ENCODE results near the gene RUNX2. TPM values are rescaled to one million over a fixed set of nuclear protein-coding genes. Genes with fewer than 3 reads are reported as not detected.

RUNX2 gene
- total RNA-seq, 1 donor from 2014 or later: 0.09 TPM

GRCh38 chr6:45488889-45489288, 160.8 kb downstream of the RUNX2 start:
- no peak overlapping the region for H3K4me3 ChIP-seq
- TF ChIP-seq EZH2phosphoT487 (IDR thresholded peaks at IDR 0.05) (no peak), CTCF (IDR thresholded peaks at IDR 0.05) (no peak), EZH2 (IDR thresholded peaks at IDR 0.05) (no peak)
- no peak overlapping the region for H3K27ac ChIP-seq
- Mint-ChIP-seq H3K9me3 (no peaks in the 10 kb centered on the region), H3K4me3 (no peak overlapping the region), H3K27ac (no peak overlapping the region), H3K27me3 (ENCODE audit: insufficient read depth, low read depth) (peaks cover 4% of the 10 kb centered on the region), H3K4me1 (no peaks in the 10 kb centered on the region), H3K36me3 (no peaks in the 10 kb centered on the region)
- H3K9ac ChIP-seq: no peak overlapping the region
- no peaks in the 10 kb centered on the region for H3K36me3 ChIP-seq
- no peaks in the 10 kb centered on the region for H3K9me3 ChIP-seq (ENCODE audit: low read depth)
- H2AFZ ChIP-seq (replicated peaks): no peak overlapping the region
- no peaks in the 10 kb centered on the region for H3K79me2 ChIP-seq (ENCODE audit: low read depth)
- H3K4me1 ChIP-seq: no peaks in the 10 kb centered on the region
- H4K20me1 ChIP-seq (ENCODE audit: low read depth): no peaks in the 10 kb centered on the region
- no peak overlapping the region for H3K4me2 ChIP-seq
- no peaks in the 10 kb centered on the region for H3F3A ChIP-seq (ENCODE audit: low read depth)
- no peaks in the 10 kb centered on the region for H3K27me3 ChIP-seq
- DNase-seq (ENCODE audit: low spot score): no peak

- H3K27ac ChIP-seq: no peak overlapping the region
- no peak overlapping the region for H2AFZ ChIP-seq (replicated peaks)
- no peaks in the 10 kb centered on the region for H3K9me3 ChIP-seq (ENCODE audit: low read depth)
- H3K9me3 Mint-ChIP-seq: no peaks in the 10 kb centered on the region
- no peaks in the 10 kb centered on the region for H3K4me1 Mint-ChIP-seq
- H3K4me3 Mint-ChIP-seq: no peak overlapping the region
- H3K27me3 Mint-ChIP-seq (ENCODE audit: insufficient read depth, low read depth): peaks cover 4% of the 10 kb centered on the region
- no peaks in the 10 kb centered on the region for H3K36me3 ChIP-seq
- no peaks in the 10 kb centered on the region for H3K4me1 ChIP-seq
- no peaks in the 10 kb centered on the region for H3K79me2 ChIP-seq (ENCODE audit: low read depth)
- no peaks in the 10 kb centered on the region for H3F3A ChIP-seq (ENCODE audit: low read depth)
- H3K27me3 ChIP-seq: no peaks in the 10 kb centered on the region
- no peaks in the 10 kb centered on the region for H3K36me3 Mint-ChIP-seq
- no peak overlapping the region for H3K27ac Mint-ChIP-seq
- no peak overlapping the region for H3K4me2 ChIP-seq
- TF ChIP-seq EZH2 (IDR thresholded peaks at IDR 0.05): no peak
- TF ChIP-seq EZH2phosphoT487 (IDR thresholded peaks at IDR 0.05): no peak
- TF ChIP-seq CTCF (IDR thresholded peaks at IDR 0.05): no peak
- no peak overlapping the region for H3K4me3 ChIP-seq
- H4K20me1 ChIP-seq (ENCODE audit: low read depth): no peaks in the 10 kb centered on the region
- no peak for DNase-seq (ENCODE audit: low spot score)
- no peak overlapping the region for H3K9ac ChIP-seq
These were observed 163.1 kb downstream of the RUNX2 start for GRCh38 chr6:45491048-45491735.

- H3K9me3 ChIP-seq (ENCODE audit: low read depth): no peaks in the 10 kb centered on the region
- Mint-ChIP-seq H3K27me3 (ENCODE audit: insufficient read depth, low read depth) (peaks cover 4% of the 10 kb centered on the region), H3K4me3 (no peak overlapping the region), H3K27ac (no peak overlapping the region), H3K36me3 (no peaks in the 10 kb centered on the region), H3K4me1 (no peaks in the 10 kb centered on the region), H3K9me3 (no peaks in the 10 kb centered on the region)
- no peaks in the 10 kb centered on the region for H3K36me3 ChIP-seq
- no peak for TF ChIP-seq EZH2 (IDR thresholded peaks at IDR 0.05)
- H4K20me1 ChIP-seq (ENCODE audit: low read depth): no peaks in the 10 kb centered on the region
- H3K27me3 ChIP-seq: no peaks in the 10 kb centered on the region
- no peak overlapping the region for H3K4me3 ChIP-seq
- H2AFZ ChIP-seq (replicated peaks): no peak overlapping the region
- H3F3A ChIP-seq (ENCODE audit: low read depth): no peaks in the 10 kb centered on the region
- DNase-seq (ENCODE audit: low spot score): no peak
- H3K4me2 ChIP-seq: no peak overlapping the region
- H3K79me2 ChIP-seq (ENCODE audit: low read depth): no peaks in the 10 kb centered on the region
- no peak overlapping the region for H3K9ac ChIP-seq
- no peak overlapping the region for H3K27ac ChIP-seq
- no peaks in the 10 kb centered on the region for H3K4me1 ChIP-seq
These were observed 163.7 kb downstream of the RUNX2 start for GRCh38 chr6:45491874-45492273.

- Mint-ChIP-seq H3K4me1 (no peaks in the 10 kb centered on the region), H3K27me3 (ENCODE audit: insufficient read depth, low read depth) (peaks cover 4% of the 10 kb centered on the region), H3K4me3 (no peak overlapping the region), H3K27ac (no peak overlapping the region), H3K9me3 (no peaks in the 10 kb centered on the region), H3K36me3 (no peaks in the 10 kb centered on the region)
- Histone ChIP-seq H3K27ac (no peak overlapping the region), H3K4me3 (no peak overlapping the region), H3F3A (ENCODE audit: low read depth) (no peaks in the 10 kb centered on the region), H4K20me1 (ENCODE audit: low read depth) (no peaks in the 10 kb centered on the region), H2AFZ (replicated peaks) (no peak overlapping the region), H3K4me1 (no peaks in the 10 kb centered on the region), H3K27me3 (no peaks in the 10 kb centered on the region), H3K79me2 (ENCODE audit: low read depth) (no peaks in the 10 kb centered on the region), H3K4me2 (no peak overlapping the region), H3K9ac (no peak overlapping the region), H3K9me3 (ENCODE audit: low read depth) (no peaks in the 10 kb centered on the region), H3K36me3 (no peaks in the 10 kb centered on the region)
- no peak for DNase-seq (ENCODE audit: low spot score)
- TF ChIP-seq EZH2 (IDR thresholded peaks at IDR 0.05) (no peak), CTCF (IDR thresholded peaks at IDR 0.05) (no peak), EZH2phosphoT487 (IDR thresholded peaks at IDR 0.05) (no peak)
These were observed 165.6 kb downstream of the RUNX2 start for GRCh38 chr6:45493761-45494160.
